ENCODE results near the gene RAB4A.
"Not testable (repeated sequence)": the region's sequence is repeated elsewhere in the genome, so short reads cannot be mapped to it uniquely, and the experiment has no call there.

Gene RAB4A

GRCh38 chr1:229273507-229274232, 2.8 kb downstream of the RAB4A start:
- DNase-seq: no peak

- DNase-seq: no peak
Measured at GRCh38 chr1:229275005-229275404, 4.1 kb downstream of the RAB4A start.

- no peak for DNase-seq
Measured at GRCh38 chr1:229278120-229278741, 7.3 kb downstream of the RAB4A start.

GRCh38 chr1:229279242-229279641, 8.3 kb downstream of the RAB4A start:
- no peak for DNase-seq

GRCh38 chr1:229280037-229280828, 9.3 kb downstream of the RAB4A start:
- DNase-seq: no peak

GRCh38 chr1:229280921-229281320, 10.0 kb downstream of the RAB4A start:
- no peak for DNase-seq

- no peak for DNase-seq
Measured at GRCh38 chr1:229281339-229281926, 10.5 kb downstream of the RAB4A start.

GRCh38 chr1:229282295-229282823, 11.4 kb downstream of the RAB4A start:
- no peak for DNase-seq

GRCh38 chr1:229283183-229283611, 12.3 kb downstream of the RAB4A start:
- DNase-seq: no peak

- DNase-seq: no peak
Measured at GRCh38 chr1:229284887-229285286, 14.0 kb downstream of the RAB4A start.

GRCh38 chr1:229285440-229285839, 14.5 kb downstream of the RAB4A start:
- DNase-seq: no peak

- no peak for DNase-seq
Measured at GRCh38 chr1:229286099-229286766, 15.3 kb downstream of the RAB4A start.

GRCh38 chr1:229287267-229287666, 16.4 kb downstream of the RAB4A start:
- DNase-seq: no peak

GRCh38 chr1:229288516-229288915, 17.6 kb downstream of the RAB4A start:
- DNase-seq: no peak

GRCh38 chr1:229291686-229292085, 20.8 kb downstream of the RAB4A start:
- DNase-seq: not testable (repeated sequence)

GRCh38 chr1:229293528-229294204, 22.8 kb downstream of the RAB4A start:
- DNase-seq: no peak

- no peak for DNase-seq
Measured at GRCh38 chr1:229295745-229296144, 24.8 kb downstream of the RAB4A start.

- DNase-seq: no peak
Measured at GRCh38 chr1:229296541-229296941, 25.6 kb downstream of the RAB4A start.

- no peak for DNase-seq
Measured at GRCh38 chr1:229297746-229298145, 26.8 kb downstream of the RAB4A start.

GRCh38 chr1:229298420-229298819, 27.5 kb downstream of the RAB4A start:
- no peak for DNase-seq

- no peak for DNase-seq
Measured at GRCh38 chr1:229298887-229299503, 28.1 kb downstream of the RAB4A start.

Data from NCI-H1105 (cell line).